ENCODE data around the gene ATP5PF.
"Not testable (repeated sequence)": the region's sequence is repeated elsewhere in the genome, so short reads cannot be mapped to it uniquely, and the experiment has no call there.

The ATP5PF gene

DNA sequence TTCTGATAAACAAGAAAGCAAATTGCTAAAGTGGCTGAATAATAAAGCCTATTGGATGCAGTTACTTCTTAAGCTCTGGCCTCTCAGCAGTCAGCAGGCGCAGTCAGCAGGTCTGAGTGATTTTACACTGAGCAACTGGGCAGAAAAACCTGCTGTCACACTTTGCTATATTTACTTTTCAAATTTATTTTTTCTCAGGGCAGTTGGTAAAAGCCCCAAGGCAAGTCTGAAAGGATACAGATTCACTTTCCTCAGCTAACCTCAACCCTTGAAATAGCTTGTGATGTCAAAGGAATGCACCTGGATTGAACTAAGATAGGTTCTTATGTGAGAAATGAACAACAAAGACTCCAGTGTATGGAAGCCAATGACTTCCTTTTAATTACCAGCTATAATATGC lies 34.0 kb downstream of the ATP5PF start:
- Histone ChIP-seq H3K27ac (ENCODE audit: extremely low read depth, low read depth, low read length) (no peak overlapping the region), H3K9me3 (ENCODE audit: control insufficient read depth, insufficient read depth, low read depth, low read length) (no peaks in the 10 kb centered on the region), H3K36me3 (ENCODE audit: control insufficient read depth in 2 of 2, insufficient read depth in 1 of 2, low read length in 2 of 2) (no peaks in the 10 kb centered on the region), H3K4me3 (ENCODE audit: low read depth, low read length) (no peak overlapping the region), H3K4me1 (ENCODE audit: control insufficient read depth, insufficient read depth, low read length) (no peaks in the 10 kb centered on the region)
- POLR2A ChIA-PET, result no interaction called here
- CTCF ChIA-PET, result interaction anchor here (6.4 kb wide), 1 partner anchor 92 kb away, joined by 24 read pairs; no protein-coding TSS in a partner anchor
- TF ChIP-seq ZNF23 (tag by site-specific recombination; IDR thresholded peaks at IDR 0.05; ENCODE audit: borderline replicate concordance) (no peak), ZNF560 (tag by site-specific recombination; IDR thresholded peaks at IDR 0.05; ENCODE audit: borderline replicate concordance) (no peak), SCRT1 (tag by site-specific recombination; IDR thresholded peaks at IDR 0.05; ENCODE audit: borderline replicate concordance) (no peak), ZNF707 (tag by site-specific recombination; IDR thresholded peaks at IDR 0.05) (no peak), ZNF311 (tag by site-specific recombination; IDR thresholded peaks at IDR 0.05; ENCODE audit: borderline replicate concordance) (no peak), INSM2 (tag by site-specific recombination; IDR thresholded peaks at IDR 0.05) (no peak), ZNF585B (tag by site-specific recombination; IDR thresholded peaks at IDR 0.05) (no peak), ZNF501 (tag by site-specific recombination; IDR thresholded peaks at IDR 0.05) (no peak), TRIM28 (IDR thresholded peaks at IDR 0.05; ENCODE audit: borderline replicate concordance, low read length) (no peak)

DNA sequence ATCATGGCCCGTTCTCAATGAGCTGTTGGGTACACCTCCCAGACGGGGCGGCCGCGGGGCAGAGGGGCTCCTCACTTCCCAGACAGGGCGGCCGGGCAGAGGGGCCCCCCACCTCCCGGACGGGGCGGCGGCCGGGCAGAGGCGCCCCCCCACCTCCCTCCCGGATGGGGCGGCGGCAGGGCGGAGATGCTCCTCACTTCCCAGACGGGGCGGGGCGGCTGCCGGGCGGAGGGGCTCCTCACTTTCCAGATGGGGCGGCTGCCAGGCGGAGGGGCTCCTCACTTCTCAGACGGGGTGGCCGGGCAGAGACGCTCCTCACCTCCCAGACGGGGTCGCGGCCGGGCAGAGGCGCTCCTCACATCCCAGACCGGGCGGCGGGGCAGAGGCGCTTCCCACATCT lies 39.2 kb downstream of the ATP5PF start:
- H3K27ac ChIP-seq (ENCODE audit: extremely low read depth, low read depth, low read length); H3K36me3 ChIP-seq (ENCODE audit: control insufficient read depth in 2 of 2, insufficient read depth in 1 of 2, low read length in 2 of 2); H3K4me3 ChIP-seq (ENCODE audit: low read depth, low read length); H3K9me3 ChIP-seq (ENCODE audit: control insufficient read depth, insufficient read depth, low read depth, low read length); POLR2A ChIA-PET; CTCF ChIA-PET; H3K4me1 ChIP-seq (ENCODE audit: control insufficient read depth, insufficient read depth, low read length): not testable (repeated sequence)

DNA sequence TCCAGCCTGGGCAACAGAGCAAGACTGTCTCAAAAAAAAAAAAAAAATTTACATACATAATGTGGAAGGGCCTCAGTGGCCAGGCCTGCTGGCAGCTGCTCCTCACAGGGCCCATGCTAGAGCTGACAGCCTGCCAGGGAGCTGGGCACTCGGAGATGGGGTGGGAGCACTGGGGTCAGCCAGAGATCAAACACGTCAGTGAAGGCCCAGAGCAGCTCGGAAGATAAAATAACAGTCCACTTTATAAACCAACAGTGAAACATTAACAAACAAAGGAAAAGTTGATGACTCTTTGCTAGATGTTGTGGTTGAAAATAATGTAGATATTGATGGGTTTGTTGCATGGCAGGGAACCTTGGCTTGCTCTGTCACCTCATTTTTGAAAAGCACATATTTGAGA lies 42.7 kb downstream of the ATP5PF start:
- ChIA-PET POLR2A (no interaction called here), CTCF (no interaction called here)
- Histone ChIP-seq H3K9me3 (ENCODE audit: control insufficient read depth, insufficient read depth, low read depth, low read length) (no peaks in the 10 kb centered on the region), H3K27ac (ENCODE audit: extremely low read depth, low read depth, low read length) (no peak overlapping the region), H3K4me3 (ENCODE audit: low read depth, low read length) (no peak overlapping the region), H3K36me3 (ENCODE audit: control insufficient read depth in 2 of 2, insufficient read depth in 1 of 2, low read length in 2 of 2) (no peaks in the 10 kb centered on the region), H3K4me1 (ENCODE audit: control insufficient read depth, insufficient read depth, low read length) (no peaks in the 10 kb centered on the region)
- TF ChIP-seq SP7 (tag by site-specific recombination; IDR thresholded peaks at IDR 0.05), result no peak
- TF ChIP-seq ZNF214 (tag by site-specific recombination; IDR thresholded peaks at IDR 0.05; ENCODE audit: borderline replicate concordance), result no peak
- no peak for TF ChIP-seq ZNF37A (tag by site-specific recombination; IDR thresholded peaks at IDR 0.05)
- no peak for TF ChIP-seq ZNF19 (tag by site-specific recombination; IDR thresholded peaks at IDR 0.05; ENCODE audit: low read depth)

- H3K4me3 ChIP-seq (ENCODE audit: low read depth, low read length), result no peak overlapping the region
- ChIA-PET CTCF (interaction anchor here (0.6 to 1.7 kb wide), 3 partner anchors 13 to 114 kb away, joined by 3 to 5 read pairs (median 3); no protein-coding TSS in a partner anchor), POLR2A (no interaction called here)
- no peaks in the 10 kb centered on the region for H3K36me3 ChIP-seq (ENCODE audit: control insufficient read depth in 2 of 2, insufficient read depth in 1 of 2, low read length in 2 of 2)
- no peaks in the 10 kb centered on the region for H3K4me1 ChIP-seq (ENCODE audit: control insufficient read depth, insufficient read depth, low read length)
- no peak overlapping the region for H3K27ac ChIP-seq (ENCODE audit: extremely low read depth, low read depth, low read length)
- H3K9me3 ChIP-seq (ENCODE audit: control insufficient read depth, insufficient read depth, low read depth, low read length), result no peaks in the 10 kb centered on the region
- TF ChIP-seq ZNF76 (tag by site-specific recombination; IDR thresholded peaks at IDR 0.05; ENCODE audit: borderline replicate concordance, low read depth) (no peak), ZNF544 (tag by site-specific recombination; IDR thresholded peaks at IDR 0.05) (no peak), ZBTB26 (tag by site-specific recombination; optimal IDR thresholded peaks at IDR 0.05) (no peak), ZNF292 (tag by site-specific recombination; IDR thresholded peaks at IDR 0.05; ENCODE audit: borderline replicate concordance, low read depth) (no peak), ZNF148 (tag by site-specific recombination; IDR thresholded peaks at IDR 0.05; ENCODE audit: borderline replicate concordance) (no peak), ZNF423 (tag by site-specific recombination; IDR thresholded peaks at IDR 0.05) (no peak), REPIN1 (tag by site-specific recombination; IDR thresholded peaks at IDR 0.05; ENCODE audit: low read depth) (no peak), ZNF558 (tag by site-specific recombination; IDR thresholded peaks at IDR 0.05) (no peak), ZNF138 (tag by site-specific recombination; IDR thresholded peaks at IDR 0.05; ENCODE audit: borderline replicate concordance) (no peak)
- TF ChIP-seq, protein P1, sequence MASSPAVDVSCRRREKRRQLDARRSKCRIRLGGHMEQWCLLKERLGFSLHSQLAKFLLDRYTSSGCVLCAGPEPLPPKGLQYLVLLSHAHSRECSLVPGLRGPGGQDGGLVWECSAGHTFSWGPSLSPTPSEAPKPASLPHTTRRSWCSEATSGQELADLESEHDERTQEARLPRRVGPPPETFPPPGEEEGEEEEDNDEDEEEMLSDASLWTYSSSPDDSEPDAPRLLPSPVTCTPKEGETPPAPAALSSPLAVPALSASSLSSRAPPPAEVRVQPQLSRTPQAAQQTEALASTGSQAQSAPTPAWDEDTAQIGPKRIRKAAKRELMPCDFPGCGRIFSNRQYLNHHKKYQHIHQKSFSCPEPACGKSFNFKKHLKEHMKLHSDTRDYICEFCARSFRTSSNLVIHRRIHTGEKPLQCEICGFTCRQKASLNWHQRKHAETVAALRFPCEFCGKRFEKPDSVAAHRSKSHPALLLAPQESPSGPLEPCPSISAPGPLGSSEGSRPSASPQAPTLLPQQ (tag by site-specific recombination; IDR thresholded peaks at IDR 0.05), result no peak
Measured at GRCh38 chr21:25689226-25689625, 45.5 kb downstream of the ATP5PF start.
